HG03354 (cell line): ENCODE data around the gene CIB2.
A peak's percentile ranks its signal among the peaks of the same experiment; 100 is the strongest.

Source experiments
- ATAC-seq: cut with Tn5 transposase; IDR thresholded peaks from one replicate; pipeline ENCODE4 v1.9.1; 2021; ENCODE audit warnings: mild to moderate bottlenecking; ENCODE audit not compliant: unreplicated experiment, poor library complexity, severe bottlenecking

The CIB2 gene

GRCh38 chr15:78149805-78150751 lies 18.8 kb upstream of the CIB2 start:
- ATAC-seq = peak; percentile 1

- peak; percentile 87 for ATAC-seq
Measured at GRCh38 chr15:78149068-78149804, 18.0 kb upstream of the CIB2 start, which contains the start of gene IDH3A. Gene IDH3A, plus strand, starts transcription at chr15:78149362. Its CDS starts 42 bp downstream, at chr15:78149404.

GRCh38 chr15:78148392-78149067 lies 17.3 kb upstream of the CIB2 start:
- ATAC-seq = no peak

GRCh38 chr15:78147566-78147965 lies 16.3 kb upstream of the CIB2 start:
- no peak for ATAC-seq

GRCh38 chr15:78146425-78147154 lies 15.3 kb upstream of the CIB2 start:
- ATAC-seq = no peak

- no peak for ATAC-seq
Measured at GRCh38 chr15:78142332-78142731, 11.1 kb upstream of the CIB2 start.

- ATAC-seq = no peak
Measured at GRCh38 chr15:78140292-78140691, 9.0 kb upstream of the CIB2 start.

GRCh38 chr15:78139578-78139977 lies 8.3 kb upstream of the CIB2 start:
- no peak for ATAC-seq

- no peak for ATAC-seq
Measured at GRCh38 chr15:78133801-78134200, 2.6 kb upstream of the CIB2 start.

- ATAC-seq = peak; percentile 57
Measured at GRCh38 chr15:78130466-78131294, 565 bp downstream of the CIB2 start.

GRCh38 chr15:78129751-78130287 lies 1.4 kb downstream of the CIB2 start:
- ATAC-seq = no peak

GRCh38 chr15:78129077-78129750 lies 2.0 kb downstream of the CIB2 start:
- no peak for ATAC-seq

- no peak for ATAC-seq
Measured at GRCh38 chr15:78127882-78128281, 3.4 kb downstream of the CIB2 start.

- ATAC-seq = no peak
Measured at GRCh38 chr15:78125267-78125666, 6.0 kb downstream of the CIB2 start.

GRCh38 chr15:78120523-78120922 lies 10.7 kb downstream of the CIB2 start:
- ATAC-seq = no peak

GRCh38 chr15:78112551-78112950 lies 18.7 kb downstream of the CIB2 start:
- no peak for ATAC-seq

GRCh38 chr15:78111788-78112187 lies 19.5 kb downstream of the CIB2 start:
- no peak for ATAC-seq

GRCh38 chr15:78110916-78111475 lies 20.2 kb downstream of the CIB2 start:
- ATAC-seq = no peak
